Smooth muscle cell of the coronary artery (primary cell): Measurements from ENCODE around the gene P4HA2. TPM values are rescaled to one million over a fixed set of nuclear protein-coding genes. Genes with fewer than 3 reads are reported as not detected.

ENCODE experiments used
- total RNA-seq: library from RNA; depleted of rRNA; stranded (reverse); fragments of >200 nt; gene quantifications from 2 replicates; pipeline ENCODE4 v1.2.3, GENCODE V29; 2014; ENCODE audit warnings: low replicate concordance

P4HA2 gene
- 256 and 317 TPM in 2 replicates for total RNA-seq

GRCh38 chr5:132227485-132228240 is at the start of gene P4HA2:
Gene P4HA2, minus strand, starts transcription at chr5:132227853. Its CDS starts 9,227 bp downstream, at chr5:132218626.

GRCh38 chr5:132257131-132258101 is 29.8 kb upstream of the P4HA2 start, which contains the start of gene PDLIM4:
Gene PDLIM4, plus strand, starts transcription at chr5:132257696. Its CDS starts 39 bp downstream, at chr5:132257735.

Other genes with a start within 250 kb of the P4HA2 start
- 0.12 TPM in 1 of 2 replicates, not detected in the other for gene ACSL6, start 216.2 kb downstream of the P4HA2 start, total RNA-seq
- gene IL3, start 167.2 kb downstream of the P4HA2 start, total RNA-seq: not detected in 2 replicates
- not detected in 2 replicates for gene CSF2, start 154.1 kb downstream of the P4HA2 start, total RNA-seq
- 17.3 and 34.6 TPM in 2 replicates for gene PDLIM4, start 29.8 kb upstream of the P4HA2 start, total RNA-seq
- gene SLC22A4, start 66.5 kb upstream of the P4HA2 start, total RNA-seq: 1.5 and 3.8 TPM in 2 replicates
- gene SLC22A5, start 141.9 kb upstream of the P4HA2 start, total RNA-seq: 4.2 and 5.5 TPM in 2 replicates